Suprapubic skin (tissue), 4 donors: ENCODE data around the gene TBC1D2B. TPM values are rescaled to one million over a fixed set of nuclear protein-coding genes. Genes with fewer than 3 reads are reported as not detected.

Experiments used
- DNase-seq, 2 donors: peaks; one replicate each; pipeline ENCODE4 v3.0.0-alpha.2; 2019; ENCODE audit warnings: low spot score in 2 of 2
- H3K27ac ChIP-seq: fragments of 200-600 bp; sonication (generic); one replicate; pipeline ENCODE4 v1.5.1; 2019
- H3K27me3 ChIP-seq: fragments of 200-600 bp; sonication (generic); one replicate; pipeline ENCODE4 v1.5.1; 2019
- H3K36me3 ChIP-seq: fragments of 200-600 bp; sonication (generic); one replicate; pipeline ENCODE4 v1.5.1; 2019
- H3K4me1 ChIP-seq: fragments of 200-600 bp; sonication (generic); one replicate; pipeline ENCODE4 v1.5.1; 2019
- H3K4me3 ChIP-seq: fragments of 200-600 bp; sonication (generic); one replicate; pipeline ENCODE4 v1.5.1; 2019; ENCODE audit warnings: mild to moderate bottlenecking
- H3K9me3 ChIP-seq: fragments of 200-600 bp; sonication (generic); one replicate; pipeline ENCODE4 v1.5.1; 2019
- EP300 ChIP-seq: sonication (generic); formaldehyde crosslinking; IDR thresholded peaks from one replicate; pipeline ENCODE4 v1.6.1; 2017; ENCODE audit warnings: antibody characterized with exemption
- POLR2A ChIP-seq, 2 donors: fragments of 450-650 bp; IDR thresholded peaks; one replicate each; pipeline ENCODE4 v1.6.1; 2017; ENCODE audit warnings: antibody characterized with exemption in 2 of 2, mild to moderate bottlenecking in 2 of 2, moderate library complexity in 2 of 2
- POLR2AphosphoS5 ChIP-seq, 3 donors: sonication (generic); formaldehyde crosslinking; IDR thresholded peaks; one replicate each; pipeline ENCODE4 v1.6.1; 2017; ENCODE audit warnings: antibody characterized with exemption in 3 of 3
- WGBS: methylation state at CpG from one replicate; pipeline ENCODE4 v1.1.5; 2018; 5-methylcytosine and 5-hydroxymethylcytosine counted together
- total RNA-seq, 4 donors: library from RNA; depleted of rRNA; stranded (reverse); fragments of >200 nt; gene quantifications; one replicate each; pipeline ENCODE4 v1.1.0, GENCODE V29; 2016
- TF ChIP-seq, protein P1 (sequence below), 2 donors: fragments of 200-600 bp in 1 of 2; fragments of 450-650 bp in 1 of 2; sonication (generic) in 1 of 2; IDR thresholded peaks; one replicate each; pipeline ENCODE4 v1.5.1; 2016 to 2019; ENCODE audit warnings: antibody characterized with exemption in 2 of 2, mild to moderate bottlenecking in 1 of 2, moderate library complexity in 1 of 2

The TBC1D2B gene
- total RNA-seq, 4 donors from 2014 or later = 27.9 to 126 (median 41.5) TPM

DNA sequence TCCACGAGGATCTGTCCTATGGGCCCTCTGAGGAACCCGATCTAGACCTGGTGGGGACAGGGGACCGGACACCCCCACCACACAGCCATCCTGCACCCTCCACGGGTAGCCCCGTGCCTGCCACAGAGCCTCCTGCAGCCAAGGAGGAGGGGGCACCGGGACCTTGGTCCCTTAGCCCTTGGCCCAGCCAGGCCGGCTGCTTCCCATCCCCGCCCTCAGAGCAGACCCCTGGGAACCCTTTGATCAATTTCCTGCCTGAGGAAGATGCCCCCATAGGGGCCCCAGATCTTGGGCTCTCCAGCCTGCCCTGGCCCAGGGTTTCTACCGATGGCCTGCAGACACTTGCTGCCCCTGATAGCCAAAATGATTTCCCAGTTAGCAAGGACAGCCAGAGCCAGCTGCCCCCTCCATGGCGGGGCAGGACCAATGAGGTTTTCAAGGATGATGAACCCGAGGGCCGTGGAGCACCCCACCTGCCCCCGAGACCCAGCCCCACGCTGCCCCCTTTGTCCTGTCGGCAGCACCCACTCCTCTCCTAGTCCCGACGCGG is 91.5 kb downstream of the TBC1D2B start:
- 81% methylated on average over 10 of the region's 18 CpGs for WGBS
- H3K9me3 ChIP-seq = no peaks in the 10 kb centered on the region
- H3K36me3 ChIP-seq = no peaks in the 10 kb centered on the region
- no peak overlapping the region for H3K27ac ChIP-seq
- no peak overlapping the region for H3K4me3 ChIP-seq
- TF ChIP-seq POLR2AphosphoS5 (IDR thresholded peaks at IDR 0.05) (no peak), EP300 (no peak), POLR2A (IDR thresholded peaks at IDR 0.05) (no peak)
- TF ChIP-seq, protein P1, sequence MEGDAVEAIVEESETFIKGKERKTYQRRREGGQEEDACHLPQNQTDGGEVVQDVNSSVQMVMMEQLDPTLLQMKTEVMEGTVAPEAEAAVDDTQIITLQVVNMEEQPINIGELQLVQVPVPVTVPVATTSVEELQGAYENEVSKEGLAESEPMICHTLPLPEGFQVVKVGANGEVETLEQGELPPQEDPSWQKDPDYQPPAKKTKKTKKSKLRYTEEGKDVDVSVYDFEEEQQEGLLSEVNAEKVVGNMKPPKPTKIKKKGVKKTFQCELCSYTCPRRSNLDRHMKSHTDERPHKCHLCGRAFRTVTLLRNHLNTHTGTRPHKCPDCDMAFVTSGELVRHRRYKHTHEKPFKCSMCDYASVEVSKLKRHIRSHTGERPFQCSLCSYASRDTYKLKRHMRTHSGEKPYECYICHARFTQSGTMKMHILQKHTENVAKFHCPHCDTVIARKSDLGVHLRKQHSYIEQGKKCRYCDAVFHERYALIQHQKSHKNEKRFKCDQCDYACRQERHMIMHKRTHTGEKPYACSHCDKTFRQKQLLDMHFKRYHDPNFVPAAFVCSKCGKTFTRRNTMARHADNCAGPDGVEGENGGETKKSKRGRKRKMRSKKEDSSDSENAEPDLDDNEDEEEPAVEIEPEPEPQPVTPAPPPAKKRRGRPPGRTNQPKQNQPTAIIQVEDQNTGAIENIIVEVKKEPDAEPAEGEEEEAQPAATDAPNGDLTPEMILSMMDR (IDR thresholded peaks at IDR 0.05) = no peak
- H3K4me1 ChIP-seq = peaks cover 45% of the 10 kb centered on the region
- peak; percentile 60 to 72 for DNase-seq
- no peaks in the 10 kb centered on the region for H3K27me3 ChIP-seq

DNA sequence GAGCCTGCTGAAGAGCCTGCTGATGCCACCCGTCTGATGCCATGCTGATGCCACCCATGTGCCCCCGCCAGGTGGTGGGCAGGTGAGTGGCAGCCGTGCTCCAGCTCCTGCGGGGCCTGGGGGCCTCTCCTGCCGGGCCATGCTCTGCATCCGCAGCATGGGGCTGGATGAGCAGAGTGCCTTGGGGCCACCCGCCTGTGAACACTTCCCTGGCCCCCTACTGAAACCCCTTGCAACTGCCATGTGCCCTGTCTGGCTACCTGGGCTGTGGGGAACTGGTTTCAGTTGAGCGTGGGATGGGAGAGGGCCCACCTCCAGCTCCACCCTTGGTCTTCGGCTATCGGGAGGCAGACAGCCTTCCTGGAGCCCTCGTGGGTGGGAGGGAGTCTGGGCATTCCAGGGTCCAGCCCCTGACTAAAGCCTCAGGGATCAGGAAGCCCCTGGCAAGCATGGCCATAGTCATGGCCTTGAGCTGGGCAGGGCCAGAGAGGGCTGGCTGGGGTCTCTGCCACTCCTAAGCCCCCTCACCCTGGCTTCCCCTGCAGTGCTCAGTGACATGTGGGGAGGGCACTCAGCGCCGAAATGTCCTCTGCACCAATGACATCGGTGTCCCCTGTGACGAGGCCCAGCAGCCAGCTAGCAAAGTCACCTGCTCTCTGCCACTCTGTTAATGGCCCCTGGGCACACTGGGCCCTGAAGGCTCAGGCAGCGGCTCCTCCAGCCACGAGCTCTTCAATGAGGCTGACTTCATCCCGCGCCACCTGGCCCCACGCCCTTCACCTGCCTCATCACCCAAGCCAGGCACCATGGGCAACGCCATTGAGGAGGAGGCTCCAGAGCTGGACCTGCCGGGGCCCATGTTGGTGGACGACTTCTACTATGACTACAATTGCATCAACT is 92.2 kb downstream of the TBC1D2B start:
- H3K27me3 ChIP-seq = no peaks in the 10 kb centered on the region
- H3K36me3 ChIP-seq = no peaks in the 10 kb centered on the region
- peaks cover 38% of the 10 kb centered on the region for H3K4me1 ChIP-seq
- TF ChIP-seq, protein P1 (IDR thresholded peaks at IDR 0.05) = no peak
- TF ChIP-seq EP300 (no peak), POLR2AphosphoS5 (IDR thresholded peaks at IDR 0.05) (no peak), POLR2A (IDR thresholded peaks at IDR 0.05) (no peak)
- DNase-seq = peak; percentile 48 to 55
- no peak overlapping the region for H3K27ac ChIP-seq
- H3K4me3 ChIP-seq = no peak overlapping the region
- WGBS = 89% methylated on average over 13 of the region's 23 CpGs
- H3K9me3 ChIP-seq = no peaks in the 10 kb centered on the region

DNA sequence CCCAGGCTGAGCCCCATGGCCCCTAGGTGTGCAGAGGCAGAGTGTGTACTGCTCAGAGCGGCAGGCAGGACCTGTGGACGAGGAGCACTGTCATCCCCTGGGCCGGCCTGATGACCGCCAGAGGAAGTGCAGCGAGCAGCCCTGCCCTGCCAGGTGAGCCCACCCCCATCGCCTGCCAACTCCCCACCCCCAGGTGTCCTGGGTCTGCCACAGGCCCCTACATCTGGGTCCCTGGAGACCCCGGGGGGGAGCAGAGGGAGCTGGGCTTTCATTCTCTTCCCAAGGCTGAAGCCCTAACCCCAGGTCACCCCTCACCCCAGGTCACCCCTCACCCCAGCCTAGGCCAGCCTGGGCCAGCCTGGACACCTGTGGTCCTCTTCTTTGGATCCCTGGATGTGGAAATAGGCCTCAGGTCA is 93.1 kb downstream of the TBC1D2B start:
- no peaks in the 10 kb centered on the region for H3K36me3 ChIP-seq
- WGBS = no CpG with 5 or more reads among the region's 7 CpGs
- TF ChIP-seq, protein P1 (IDR thresholded peaks at IDR 0.05) = no peak
- TF ChIP-seq EP300 = no peak
- H3K4me1 ChIP-seq = peaks cover 30% of the 10 kb centered on the region
- DNase-seq = peak in 1 of 2 donors; percentile 71
- H3K4me3 ChIP-seq = no peak overlapping the region
- no peaks in the 10 kb centered on the region for H3K27me3 ChIP-seq
- no peaks in the 10 kb centered on the region for H3K9me3 ChIP-seq
- no peak overlapping the region for H3K27ac ChIP-seq

DNA sequence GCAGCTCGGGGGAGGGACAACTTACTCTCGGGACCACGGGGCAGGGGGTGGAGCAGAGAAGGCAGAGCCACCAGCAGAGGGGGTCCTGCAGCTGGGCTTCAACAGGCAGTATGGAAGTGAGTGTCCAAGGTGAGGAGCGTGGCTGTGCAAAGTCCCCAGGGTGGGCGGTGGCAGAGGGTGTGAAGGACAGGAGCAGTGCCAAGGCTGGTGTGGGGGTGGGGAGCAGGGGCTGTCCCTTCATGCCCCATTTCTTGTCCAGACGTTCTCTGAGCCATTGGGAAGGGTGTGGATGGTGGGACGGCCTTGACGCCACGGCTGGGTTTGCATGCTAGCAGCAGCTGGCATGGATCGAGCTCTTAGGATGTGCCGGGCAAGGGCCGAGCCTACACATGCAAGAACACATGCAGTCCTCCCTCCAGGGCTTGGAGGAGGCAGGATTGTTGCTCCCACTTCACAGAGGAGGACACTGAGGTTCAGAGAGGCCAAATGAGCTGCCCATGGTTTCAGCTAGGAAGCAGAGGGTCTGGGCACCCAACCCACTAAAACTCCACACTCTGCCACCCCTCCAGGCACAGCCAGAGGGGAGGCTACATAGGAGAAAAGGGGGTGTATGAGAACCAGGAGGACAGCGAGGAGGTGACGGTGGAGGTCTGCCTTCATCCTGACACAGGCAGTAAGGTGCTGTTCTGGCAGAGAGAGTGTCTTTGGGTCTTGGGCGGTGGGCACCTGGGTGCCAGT is 93.6 kb downstream of the TBC1D2B start:
- no peak overlapping the region for H3K4me3 ChIP-seq
- no peak for TF ChIP-seq EP300
- TF ChIP-seq, protein P1 (IDR thresholded peaks at IDR 0.05) = no peak
- TF ChIP-seq POLR2A (IDR thresholded peaks at IDR 0.05) = no peak
- H3K27ac ChIP-seq = no peak overlapping the region
- no peaks in the 10 kb centered on the region for H3K9me3 ChIP-seq
- H3K4me1 ChIP-seq = peaks cover 26% of the 10 kb centered on the region
- WGBS = 32% methylated on average over 12 of the region's 15 CpGs
- DNase-seq = peak; percentile 56 to 75
- no peaks in the 10 kb centered on the region for H3K36me3 ChIP-seq
- no peaks in the 10 kb centered on the region for H3K27me3 ChIP-seq
